ENCODE data around the gene WDR36.

The WDR36 gene

DNA sequence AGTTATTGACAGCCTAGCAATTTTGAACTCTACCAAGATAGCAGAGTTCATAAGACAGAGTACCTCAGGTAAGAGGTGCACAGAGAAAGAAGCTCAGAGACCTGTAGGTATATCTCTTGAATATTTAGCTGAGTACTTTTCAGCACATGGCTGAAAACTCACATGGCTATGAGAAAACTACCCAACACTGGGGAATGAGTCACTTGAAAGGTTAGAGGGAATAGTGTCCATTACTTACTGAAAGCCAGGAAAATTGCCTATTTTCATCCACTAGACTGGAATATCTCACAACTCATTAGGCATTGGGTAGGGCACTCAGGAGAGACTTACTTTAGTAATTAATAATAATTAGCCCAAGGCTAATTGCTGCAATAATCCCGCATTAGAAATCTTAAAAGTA lies 12.3 kb upstream of the WDR36 start:
- Histone ChIP-seq H3K4me1 (ENCODE audit: low read length) (peaks cover 13% of the 10 kb centered on the region), H3K9me3 (ENCODE audit: insufficient read depth, low read length) (no peaks in the 10 kb centered on the region), H2AFZ (ENCODE audit: low read depth, low read length) (no peak overlapping the region), H3K79me2 (ENCODE audit: low read length) (no peaks in the 10 kb centered on the region), H3K27ac (ENCODE audit: low read length) (no peak overlapping the region), H3K4me3 (ENCODE audit: low read length) (no peak overlapping the region), H4K20me1 (ENCODE audit: insufficient read depth, low read length) (no peaks in the 10 kb centered on the region), H3K4me2 (ENCODE audit: low read length) (no peak overlapping the region), H3K36me3 (replicated peaks; ENCODE audit: low read depth, low read length) (no peaks in the 10 kb centered on the region), H3K27me3 (ENCODE audit: low read depth, low read length) (no peaks in the 10 kb centered on the region), H3K9ac (ENCODE audit: low read length) (no peak overlapping the region)
- no peak for TF ChIP-seq EZH2phosphoT487 (IDR thresholded peaks at IDR 0.05; ENCODE audit: low read depth)
- TF ChIP-seq, protein P1, sequence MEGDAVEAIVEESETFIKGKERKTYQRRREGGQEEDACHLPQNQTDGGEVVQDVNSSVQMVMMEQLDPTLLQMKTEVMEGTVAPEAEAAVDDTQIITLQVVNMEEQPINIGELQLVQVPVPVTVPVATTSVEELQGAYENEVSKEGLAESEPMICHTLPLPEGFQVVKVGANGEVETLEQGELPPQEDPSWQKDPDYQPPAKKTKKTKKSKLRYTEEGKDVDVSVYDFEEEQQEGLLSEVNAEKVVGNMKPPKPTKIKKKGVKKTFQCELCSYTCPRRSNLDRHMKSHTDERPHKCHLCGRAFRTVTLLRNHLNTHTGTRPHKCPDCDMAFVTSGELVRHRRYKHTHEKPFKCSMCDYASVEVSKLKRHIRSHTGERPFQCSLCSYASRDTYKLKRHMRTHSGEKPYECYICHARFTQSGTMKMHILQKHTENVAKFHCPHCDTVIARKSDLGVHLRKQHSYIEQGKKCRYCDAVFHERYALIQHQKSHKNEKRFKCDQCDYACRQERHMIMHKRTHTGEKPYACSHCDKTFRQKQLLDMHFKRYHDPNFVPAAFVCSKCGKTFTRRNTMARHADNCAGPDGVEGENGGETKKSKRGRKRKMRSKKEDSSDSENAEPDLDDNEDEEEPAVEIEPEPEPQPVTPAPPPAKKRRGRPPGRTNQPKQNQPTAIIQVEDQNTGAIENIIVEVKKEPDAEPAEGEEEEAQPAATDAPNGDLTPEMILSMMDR (IDR thresholded peaks at IDR 0.05; ENCODE audit: low read depth, low read length) = no peak

DNA sequence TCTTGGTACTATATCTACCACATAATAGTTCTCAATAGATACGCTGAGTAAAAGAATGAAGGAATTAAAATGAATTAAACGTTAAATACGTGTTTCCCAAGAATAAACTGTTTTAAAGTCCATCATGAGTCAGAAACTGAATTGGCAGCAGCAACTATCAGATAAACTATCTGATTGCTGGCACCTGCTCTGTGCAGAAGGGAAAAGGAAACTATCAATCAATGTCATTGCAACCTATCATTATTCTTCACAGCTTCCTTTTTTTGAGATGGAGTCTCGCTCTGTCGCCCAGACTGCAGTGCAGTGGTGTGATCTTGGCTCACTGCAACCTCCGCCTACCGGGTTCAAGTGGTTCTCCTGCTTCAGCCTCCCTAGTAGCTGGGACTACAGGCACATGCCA lies 8.8 kb upstream of the WDR36 start:
- no peak overlapping the region for H2AFZ ChIP-seq (ENCODE audit: low read depth, low read length)
- H3K27me3 ChIP-seq (ENCODE audit: low read depth, low read length) = no peaks in the 10 kb centered on the region
- no peaks in the 10 kb centered on the region for H3K9me3 ChIP-seq (ENCODE audit: insufficient read depth, low read length)
- H3K4me2 ChIP-seq (ENCODE audit: low read length) = peak overlapping the region; percentile 28; the same call in 1 of the 2 replicates
- no peak overlapping the region for H3K9ac ChIP-seq (ENCODE audit: low read length)
- no peaks in the 10 kb centered on the region for H3K36me3 ChIP-seq (replicated peaks; ENCODE audit: low read depth, low read length)
- H3K27ac ChIP-seq (ENCODE audit: low read length) = no peak overlapping the region
- H4K20me1 ChIP-seq (ENCODE audit: insufficient read depth, low read length) = no peaks in the 10 kb centered on the region
- H3K4me3 ChIP-seq (ENCODE audit: low read length) = no peak overlapping the region
- no peak for TF ChIP-seq EZH2phosphoT487 (IDR thresholded peaks at IDR 0.05; ENCODE audit: low read depth)
- TF ChIP-seq, protein P1 (IDR thresholded peaks at IDR 0.05; ENCODE audit: low read depth, low read length) = no peak
- H3K4me1 ChIP-seq (ENCODE audit: low read length) = peaks cover 8% of the 10 kb centered on the region
- no peaks in the 10 kb centered on the region for H3K79me2 ChIP-seq (ENCODE audit: low read length)

DNA sequence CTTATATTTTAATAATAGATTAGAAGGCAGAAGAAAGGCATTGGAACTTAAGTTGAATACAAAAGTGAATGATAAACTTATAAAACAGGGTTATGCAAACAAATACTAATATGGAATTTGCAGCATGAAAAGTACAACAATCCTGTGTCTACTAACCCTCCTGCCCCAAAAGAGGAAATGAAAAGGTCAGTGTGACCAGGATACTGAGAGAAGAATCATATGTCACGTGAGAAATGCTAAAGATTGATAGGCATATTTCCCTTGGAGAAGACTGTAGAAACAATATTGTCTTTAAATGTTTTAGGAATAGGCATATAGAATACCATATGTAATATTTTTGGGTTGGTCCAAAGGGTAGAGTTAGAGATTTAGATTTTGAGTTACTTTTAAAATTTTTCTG lies 3.8 kb downstream of the WDR36 start:
- Histone ChIP-seq H3K4me1 (ENCODE audit: low read length) (peaks cover 19% of the 10 kb centered on the region), H3K36me3 (replicated peaks; ENCODE audit: low read depth, low read length) (peaks cover 32% of the 10 kb centered on the region), H3K4me3 (ENCODE audit: low read length) (no peak overlapping the region), H2AFZ (ENCODE audit: low read depth, low read length) (no peak overlapping the region), H3K27ac (ENCODE audit: low read length) (no peak overlapping the region), H4K20me1 (ENCODE audit: insufficient read depth, low read length) (peaks cover 4% of the 10 kb centered on the region; the same call in 1 of the 2 replicates), H3K79me2 (ENCODE audit: low read length) (peaks cover 47% of the 10 kb centered on the region), H3K4me2 (ENCODE audit: low read length) (no peak overlapping the region), H3K9me3 (ENCODE audit: insufficient read depth, low read length) (no peaks in the 10 kb centered on the region), H3K27me3 (ENCODE audit: low read depth, low read length) (no peaks in the 10 kb centered on the region), H3K9ac (ENCODE audit: low read length) (no peak overlapping the region)
- TF ChIP-seq, protein P1 (IDR thresholded peaks at IDR 0.05; ENCODE audit: low read depth, low read length) = no peak
- TF ChIP-seq EZH2phosphoT487 (IDR thresholded peaks at IDR 0.05; ENCODE audit: low read depth) = no peak

DNA sequence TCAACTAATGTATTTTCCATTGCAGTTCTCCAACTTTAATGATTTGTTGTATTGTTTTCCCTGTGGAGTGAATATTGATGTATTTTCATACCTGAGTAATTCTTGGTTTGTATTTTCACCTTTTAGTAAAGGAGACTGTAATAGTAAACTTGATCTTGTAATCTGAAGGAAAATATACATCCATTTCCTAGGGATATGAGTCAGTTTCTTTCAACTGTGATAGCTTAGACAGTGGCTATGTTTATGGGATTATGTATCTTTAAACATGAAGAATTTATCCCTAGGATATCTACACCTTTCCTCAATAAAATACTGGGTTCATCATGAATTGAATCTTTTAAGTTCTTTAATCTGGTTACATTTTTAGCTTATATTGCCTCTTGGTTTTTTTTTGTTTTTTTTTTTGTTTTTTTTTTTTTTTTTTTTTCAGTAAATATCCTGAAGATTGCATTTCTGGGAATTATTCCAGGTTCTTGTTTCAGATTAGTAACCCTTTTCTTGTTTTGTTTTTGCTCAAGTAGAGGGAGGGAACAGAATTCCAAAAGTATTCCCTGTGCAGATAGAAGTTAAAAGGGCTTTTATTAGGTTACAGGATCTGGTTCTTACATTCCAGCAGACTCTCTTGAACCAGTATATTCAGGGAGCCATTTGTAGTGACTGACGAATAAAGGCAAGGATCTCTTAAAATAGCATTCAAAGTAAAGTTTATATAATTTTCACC lies 7.1 kb downstream of the WDR36 start:
- Histone ChIP-seq H3K36me3 (replicated peaks; ENCODE audit: low read depth, low read length) (peaks cover 36% of the 10 kb centered on the region), H4K20me1 (ENCODE audit: insufficient read depth, low read length) (peaks cover under 1% of the 10 kb centered on the region; the same call in 1 of the 2 replicates), H3K27ac (ENCODE audit: low read length) (no peak overlapping the region), H3K79me2 (ENCODE audit: low read length) (peaks cover 26% of the 10 kb centered on the region), H3K9me3 (ENCODE audit: insufficient read depth, low read length) (no peaks in the 10 kb centered on the region), H3K4me2 (ENCODE audit: low read length) (no peak overlapping the region), H3K4me3 (ENCODE audit: low read length) (no peak overlapping the region), H3K4me1 (ENCODE audit: low read length) (peaks cover 3% of the 10 kb centered on the region), H3K27me3 (ENCODE audit: low read depth, low read length) (no peaks in the 10 kb centered on the region), H2AFZ (ENCODE audit: low read depth, low read length) (no peak overlapping the region), H3K9ac (ENCODE audit: low read length) (no peak overlapping the region)
- TF ChIP-seq, protein P1 (IDR thresholded peaks at IDR 0.05; ENCODE audit: low read depth, low read length) = no peak
- no peak for TF ChIP-seq EZH2phosphoT487 (IDR thresholded peaks at IDR 0.05; ENCODE audit: low read depth)

Data from OCI-LY3 (cell line).